Caco-2 (cell line): Measurements from ENCODE around the gene DYNC1H1. TPM values are rescaled to one million over a fixed set of nuclear protein-coding genes. Genes with fewer than 3 reads are reported as not detected.

ENCODE experiments used
- BruUV-seq: library from RNA; stranded (reverse); fragments of 400-500 nt; replicated peaks from 2 replicates; lab custom pipeline; 2021; lab: Mats Ljungman, UMichigan
- CTCF ChIA-PET: fragments of 300-600 bp; sonication (Branson Sonifier 250); formaldehyde crosslinking; loops from one replicate; lab custom pipeline; 2022; ENCODE audit warnings: antibody characterized with exemption; lab: Charles Lee
- POLR2A ChIA-PET: fragments of 300-600 bp; sonication (Branson Sonifier 250); formaldehyde crosslinking; loops from one replicate; lab custom pipeline; 2022; ENCODE audit warnings: antibody characterized with exemption; lab: Charles Lee
- DNase-seq, 2 experiments: peaks; one replicate each; pipeline versions ENCODE4 v3.0.0 to v3.0.0-alpha.2; 2020 to 2022
- H3K27me3 ChIP-seq: replicated peaks from 2 replicates; pipeline ENCODE4 v1.6.0; 2011; ENCODE audit warnings: low read length; ENCODE audit not compliant: control insufficient read depth, insufficient read depth
- H3K36me3 ChIP-seq: 2 replicates; pipeline ENCODE4 v1.5.1; 2011; ENCODE audit warnings: low read length; ENCODE audit not compliant: control insufficient read depth, insufficient read depth
- H3K4me1 ChIP-seq: fragments of 250-450 bp; sonication (Bioruptor Pico); 2 replicates; pipeline ENCODE4 v1.5.1; 2020; ENCODE audit warnings: mild to moderate bottlenecking
- H3K4me3 ChIP-seq: 2 replicates; pipeline ENCODE4 v1.5.1; 2011; ENCODE audit warnings: low read depth, mild to moderate bottlenecking, control low read depth, low read length
- H3K9me3 ChIP-seq: fragments of 250-450 bp; sonication (Bioruptor Pico); 2 replicates; pipeline ENCODE4 v1.5.1; 2020; ENCODE audit warnings: mild to moderate bottlenecking, moderate library complexity
- H3K27ac Mint-ChIP-seq: one replicate; pipeline ENCODE4 v1.8.0; 2022; ENCODE audit warnings: mixed read lengths; ENCODE audit not compliant: unreplicated experiment
- H3K27me3 Mint-ChIP-seq: one replicate; pipeline ENCODE4 v1.8.0; 2022; ENCODE audit warnings: mixed read lengths; ENCODE audit not compliant: insufficient read depth, unreplicated experiment
- H3K36me3 Mint-ChIP-seq: one replicate; pipeline ENCODE4 v1.8.0; 2022; ENCODE audit warnings: mild to moderate bottlenecking, mixed read lengths; ENCODE audit not compliant: insufficient read depth, unreplicated experiment
- H3K4me1 Mint-ChIP-seq: one replicate; pipeline ENCODE4 v1.8.0; 2022; ENCODE audit warnings: low read depth, mixed read lengths; ENCODE audit not compliant: unreplicated experiment
- H3K4me3 Mint-ChIP-seq: one replicate; pipeline ENCODE4 v1.8.0; 2022; ENCODE audit warnings: mild to moderate bottlenecking, moderate library complexity, mixed read lengths; ENCODE audit not compliant: unreplicated experiment
- H3K9me3 Mint-ChIP-seq: one replicate; pipeline ENCODE4 v1.8.0; 2022; ENCODE audit warnings: mixed read lengths; ENCODE audit not compliant: unreplicated experiment
- CTCF ChIP-seq, 2 experiments: fragments of 200-600 bp in 1 of 2; IDR thresholded peaks; 1 replicate in 1 of 2; 2 replicates in 1 of 2; pipeline versions ENCODE4 v1.5.1 to v1.8.0; 2011 to 2022; ENCODE audit warnings: antibody characterized with exemption in 1 of 2, control low read depth in 1 of 2, inconsistent platforms in 1 of 2, low read depth in 1 of 2, low read length in 1 of 2, mild to moderate bottlenecking in 1 of 2, moderate library complexity in 1 of 2; ENCODE audit not compliant: insufficient read depth in 1 of 2, severe bottlenecking in 1 of 2, unreplicated experiment in 1 of 2
- intact Hi-C: fragments of 100-400 bp; cut with micrococcal nuclease; formaldehyde crosslinking; loops from one replicate; pipeline ENCODE4 v1.10.0; 2022; ENCODE audit not compliant: unreplicated experiment
- total RNA-seq: library from RNA; stranded (reverse); gene quantifications from 2 replicates; pipeline ENCODE4 v1.2.3, GENCODE V29; 2022

DYNC1H1 gene
- total RNA-seq, 1 experiment from 2014 or later: 351 TPM

- Mint-ChIP-seq H3K9me3 (no peaks in the 10 kb centered on the region), H3K27me3 (no peaks in the 10 kb centered on the region), H3K36me3 (no peaks in the 10 kb centered on the region), H3K4me1 (no peaks in the 10 kb centered on the region), H3K27ac (no peak overlapping the region), H3K4me3 (no peak overlapping the region)
- no peak for TF ChIP-seq CTCF (IDR thresholded peaks at IDR 0.05; ENCODE audit: insufficient read depth in 1 of 2, low read depth in 1 of 2, low read length in 1 of 2, severe bottlenecking in 1 of 2, unreplicated experiment in 1 of 2)
- no TSS peak for BruUV-seq
- POLR2A ChIA-PET: interaction anchor here (0.6 to 0.7 kb wide), 2 partner anchors 18 to 36 kb away, joined by 10 to 14 read pairs; no protein-coding TSS in a partner anchor
- intact Hi-C loops: no loop called here
- CTCF ChIA-PET: no interaction called here
- no peak overlapping the region for H3K4me3 ChIP-seq
- H3K36me3 ChIP-seq: no peaks in the 10 kb centered on the region
- DNase-seq: no peak
- H3K9me3 ChIP-seq: 0 out of 2 replicates have a peak, but pooled peaks cover 2% of the 10 kb centered on the region
- H3K4me1 ChIP-seq: no peaks in the 10 kb centered on the region
- no peaks in the 10 kb centered on the region for H3K27me3 ChIP-seq
Measured at GRCh38 chr14:102105369-102105768, 141.0 kb downstream of the DYNC1H1 start.

Other genes starting within 250 kb of the DYNC1H1 start
- 86.8 and 97.5 TPM in 2 replicates for gene PPP2R5C, start 202.9 kb upstream of the DYNC1H1 start, total RNA-seq
- 464 and 478 TPM in 2 replicates for gene HSP90AA1, start 122.5 kb downstream of the DYNC1H1 start, total RNA-seq
- gene WDR20, start 175.3 kb downstream of the DYNC1H1 start, total RNA-seq: 32.5 and 34.0 TPM in 2 replicates